Renal pelvis (tissue), 12 donors: ENCODE measurements around the gene SEC24A. TPM values are rescaled to one million over a fixed set of nuclear protein-coding genes. Genes with fewer than 3 reads are reported as not detected.
"Not testable (repeated sequence)": the region's sequence is repeated elsewhere in the genome, so short reads cannot be mapped to it uniquely, and the experiment has no call there.

Experiments
- DNase-seq: peaks from one replicate; pipeline ENCODE4 v3.0.0-alpha.2; 2013
- long read RNA-seq, 16 experiments: transcript quantifications; one replicate each; lab custom pipeline, GENCODE V29; 2026
- polyA plus RNA-seq, 3 donors: library from polyadenylated mRNA; unstranded; fragments of 120-200 nt; gene quantifications; one replicate each; pipeline ENCODE4 v1.2.1, GENCODE V29; 2013; ENCODE audit not compliant: insufficient read length in 3 of 3

Gene SEC24A
- polyA plus RNA-seq, result 10 to 100 TPM; 19.4 to 21.8 (median 21.2) TPM
- long read RNA-seq, donor 1, partial matches to known transcripts, result 7 of 7 reads
- long read RNA-seq, donor 1, other reads (novel, unspliced or antisense), result 0 of 7 reads
- long read RNA-seq, donor 2, result 0 reads
- long read RNA-seq, donor 3, result 0 reads
- long read RNA-seq, donor 4, full-length matches to known transcripts, result 1 of 1 reads
- long read RNA-seq, donor 4, partial matches to known transcripts, result 0 of 1 reads
- long read RNA-seq, donor 4, other reads (novel, unspliced or antisense), result 0 of 1 reads
- long read RNA-seq, donor 5, result 0 reads
- long read RNA-seq, donor 6, result 0 reads
- long read RNA-seq, donor 7, result 0 reads
- long read RNA-seq, donor 8, full-length matches to known transcripts, result 1 of 1 reads
- long read RNA-seq, donor 8, partial matches to known transcripts, result 0 of 1 reads
- long read RNA-seq, donor 8, other reads (novel, unspliced or antisense), result 0 of 1 reads
- long read RNA-seq, donor 9, full-length matches to known transcripts, result 3 of 20 reads
- long read RNA-seq, donor 9, partial matches to known transcripts, result 17 of 20 reads
- long read RNA-seq, donor 9, other reads (novel, unspliced or antisense), result 0 of 20 reads
- long read RNA-seq, donor 10, result 0 reads
- long read RNA-seq, donor 11, partial matches to known transcripts, result 5 of 6 reads
- long read RNA-seq, donor 11, other reads (novel, unspliced or antisense), result 0 of 6 reads
- long read RNA-seq, donor 12, full-length matches to known transcripts, result 3 of 3 reads
- long read RNA-seq, donor 12, partial matches to known transcripts, result 0 of 3 reads
- long read RNA-seq, donor 12, other reads (novel, unspliced or antisense), result 0 of 3 reads
- long read RNA-seq, donor 13, full-length matches to known transcripts, result 2 of 2 reads
- long read RNA-seq, donor 13, partial matches to known transcripts, result 0 of 2 reads
- long read RNA-seq, donor 13, other reads (novel, unspliced or antisense), result 0 of 2 reads
- long read RNA-seq, donor 14, partial matches to known transcripts, result 0 of 1 reads
- long read RNA-seq, donor 14, other reads (novel, unspliced or antisense), result 0 of 1 reads
- long read RNA-seq, donor 15, result 0 reads
- long read RNA-seq, donor 16, result 0 reads

- DNase-seq, result peak; percentile 82
These were observed at the start of gene SEC24A for GRCh38 chr5:134648425-134649162. Gene SEC24A (plus strand): TSS chr5:134648785. CDS start chr5:134649077, 292 bp downstream.

GRCh38 chr5:134599820-134600219 is 48.8 kb upstream of the SEC24A start:
- DNase-seq, result not testable (repeated sequence)

GRCh38 chr5:134600600-134600999 is 48.0 kb upstream of the SEC24A start:
- no peak for DNase-seq

GRCh38 chr5:134603059-134603458 is 45.5 kb upstream of the SEC24A start:
- no peak for DNase-seq

GRCh38 chr5:134604908-134605307 is 43.7 kb upstream of the SEC24A start:
- DNase-seq, result no peak

GRCh38 chr5:134606726-134607125 is 41.9 kb upstream of the SEC24A start:
- no peak for DNase-seq

GRCh38 chr5:134608555-134608954 is 40.0 kb upstream of the SEC24A start:
- DNase-seq, result no peak

- DNase-seq, result no peak
These were observed 39.2 kb upstream of the SEC24A start for GRCh38 chr5:134609232-134609851.

- DNase-seq, result no peak
These were observed 37.9 kb upstream of the SEC24A start for GRCh38 chr5:134610725-134611124.

GRCh38 chr5:134611515-134611914 is 37.1 kb upstream of the SEC24A start:
- DNase-seq, result no peak

- no peak for DNase-seq
These were observed 34.0 kb upstream of the SEC24A start for GRCh38 chr5:134614450-134615085.

GRCh38 chr5:134620634-134621033 is 28.0 kb upstream of the SEC24A start:
- DNase-seq, result no peak

- DNase-seq, result no peak
These were observed 23.0 kb upstream of the SEC24A start for GRCh38 chr5:134625559-134625958.

- peak; percentile 42 for DNase-seq
These were observed 22.1 kb upstream of the SEC24A start for GRCh38 chr5:134626369-134627014.

- DNase-seq, result no peak
These were observed 14.4 kb upstream of the SEC24A start for GRCh38 chr5:134634227-134634626.

- DNase-seq, result not testable (repeated sequence)
These were observed 13.2 kb upstream of the SEC24A start for GRCh38 chr5:134635366-134635765.

GRCh38 chr5:134637116-134637721 is 11.4 kb upstream of the SEC24A start:
- DNase-seq, result no peak

GRCh38 chr5:134638760-134639201 is 9.8 kb upstream of the SEC24A start:
- no peak for DNase-seq

- DNase-seq, result no peak
These were observed 5.6 kb upstream of the SEC24A start for GRCh38 chr5:134642931-134643530.
